H1 (cell line): ENCODE measurements around the gene PPP1R14C. TPM values are rescaled to one million over a fixed set of nuclear protein-coding genes. Genes with fewer than 3 reads are reported as not detected.

Source experiments
- CTCF ChIA-PET: fragments of 300-600 bp; sonication (Branson Sonifier 250); formaldehyde crosslinking; loops from one replicate; lab custom pipeline; 2021; ENCODE audit not compliant: partially characterized antibody; lab: Charles Lee
- POLR2A ChIA-PET: fragments of 300-600 bp; sonication (Branson Sonifier 250); formaldehyde crosslinking; loops from one replicate; lab custom pipeline; 2021; ENCODE audit warnings: inconsistent platforms; ENCODE audit not compliant: partially characterized antibody; lab: Charles Lee
- DNase-seq, 2 experiments: peaks; one replicate each; pipeline versions ENCODE4 v3.0.0 to v3.0.0-alpha.2; 2010 to 2022; ENCODE audit warnings: low spot score in 2 of 2, low read depth in 1 of 2, mixed read lengths in 1 of 2
- FAIRE-seq: peaks from 2 replicates; lab custom pipeline; 2011; peaks lifted over from hg19 to GRCh38; lab: Jason Lieb, UNC
- H2AFZ ChIP-seq: 2 replicates; pipeline ENCODE4 v1.8.1; 2012; ENCODE audit warnings: low read length, inconsistent platforms
- H2AK5ac ChIP-seq: 2 replicates; pipeline ENCODE4 v1.6.1; 2013; ENCODE audit warnings: low read depth, low read length
- H2BK120ac ChIP-seq: replicated peaks from 2 replicates; pipeline ENCODE3; 2013; ENCODE audit warnings: low read depth, low read length, inconsistent platforms
- H2BK12ac ChIP-seq: 2 replicates; pipeline ENCODE4 v1.6.1; 2013; ENCODE audit warnings: low read depth, low read length
- H2BK15ac ChIP-seq: 2 replicates; pipeline ENCODE4 v1.6.1; 2013; ENCODE audit warnings: low read length
- H2BK20ac ChIP-seq: 2 replicates; pipeline ENCODE4 v1.6.1; 2013; ENCODE audit warnings: low read length
- H2BK5ac ChIP-seq: 2 replicates; pipeline ENCODE4 v1.6.1; 2013; ENCODE audit warnings: low read depth, low read length
- H3K14ac ChIP-seq: 2 replicates; pipeline ENCODE4 v1.6.1; 2013; ENCODE audit warnings: inconsistent platforms; ENCODE audit not compliant: insufficient read length
- H3K18ac ChIP-seq: 2 replicates; pipeline ENCODE4 v1.6.1; 2013; ENCODE audit warnings: low read length; ENCODE audit errors: extremely low read depth
- H3K23ac ChIP-seq: 2 replicates; pipeline ENCODE4 v1.6.1; 2013; ENCODE audit warnings: inconsistent platforms; ENCODE audit not compliant: insufficient read length
- H3K23me2 ChIP-seq: 2 replicates; pipeline ENCODE4 v1.6.1; 2013; ENCODE audit warnings: low read depth, low read length
- H3K27ac ChIP-seq: 2 replicates; pipeline ENCODE4 v1.6.1; 2011; ENCODE audit warnings: low read depth, low read length, inconsistent platforms
- H3K27me3 ChIP-seq, 4 experiments: replicated peaks in 1 of 4; 1 replicate in 1 of 4; 2 replicates in 3 of 4; pipeline versions ENCODE4 v1.6.1 to v1.8.1; 2011 to 2013; ENCODE audit warnings: low read length in 3 of 4, mild to moderate bottlenecking in 3 of 4, inconsistent platforms in 2 of 4, mixed read lengths in 2 of 4, moderate library complexity in 1 of 4; ENCODE audit not compliant: control insufficient read depth in 3 of 4, insufficient read depth in 3 of 4; ENCODE audit errors: extremely low read depth in 1 of 4
- H3K36me3 ChIP-seq, 4 experiments: 2 replicates each; pipeline versions ENCODE4 v1.6.1 to v1.8.1; 2011 to 2013; ENCODE audit warnings: mild to moderate bottlenecking in 4 of 4, low read length in 3 of 4, moderate library complexity in 2 of 4, control low read depth in 1 of 4, inconsistent platforms in 1 of 4; ENCODE audit not compliant: insufficient read depth in 4 of 4, control insufficient read depth in 2 of 4
- H3K4ac ChIP-seq: replicated peaks from 2 replicates; pipeline ENCODE3; 2013; ENCODE audit warnings: low read length, low read depth, mixed read lengths, inconsistent platforms; ENCODE audit not compliant: insufficient read length
- H3K4me1 ChIP-seq, 4 experiments: replicated peaks in 1 of 4; 1 replicate in 1 of 4; 2 replicates in 3 of 4; pipeline versions ENCODE4 v1.6.1 to v1.8.1; 2011 to 2013; ENCODE audit warnings: low read length in 3 of 4, inconsistent platforms in 2 of 4, mixed read lengths in 1 of 4; ENCODE audit not compliant: insufficient read depth in 4 of 4, control insufficient read depth in 3 of 4
- H3K4me2 ChIP-seq, 2 experiments: 2 replicates each; pipeline versions ENCODE4 v1.6.1 to v1.8.1; 2011 to 2013; ENCODE audit warnings: low read depth in 2 of 2, low read length in 2 of 2, control low read depth in 1 of 2, inconsistent platforms in 1 of 2, mild to moderate bottlenecking in 1 of 2; ENCODE audit not compliant: insufficient read depth in 1 of 2
- H3K4me3 ChIP-seq, 4 experiments: fragments of 200-600, 300-600 bp in 1 of 4; sonication (generic), shearing (Covaris generic), sonication (Bioruptor Twin) in 1 of 4; 2 replicates each; pipeline versions ENCODE4 v1.5.1 to v1.8.1; 2011 to 2016; ENCODE audit warnings: low read length in 4 of 4, low read depth in 3 of 4, control low read depth in 2 of 4, inconsistent platforms in 2 of 4, mild to moderate bottlenecking in 2 of 4, mixed read lengths in 1 of 4, moderate library complexity in 1 of 4; ENCODE audit not compliant: insufficient read depth in 2 of 4; ENCODE audit errors: extremely low read depth in 1 of 4
- H3K56ac ChIP-seq: replicated peaks from 2 replicates; pipeline ENCODE3; 2013; ENCODE audit warnings: low read depth, mild to moderate bottlenecking, mixed read lengths, low read length, inconsistent platforms; ENCODE audit not compliant: insufficient read length
- H3K79me1 ChIP-seq: 2 replicates; pipeline ENCODE4 v1.6.1; 2013; ENCODE audit warnings: low read depth, low read length, control low read depth
- H3K79me2 ChIP-seq, 2 experiments: 2 replicates each; pipeline versions ENCODE4 v1.6.1 to v1.8.1; 2012 to 2013; ENCODE audit warnings: low read length in 2 of 2, mild to moderate bottlenecking in 2 of 2, inconsistent platforms in 1 of 2; ENCODE audit not compliant: insufficient read depth in 2 of 2, control insufficient read depth in 1 of 2
- H3K9ac ChIP-seq, 4 experiments: replicated peaks in 1 of 4; 1 replicate in 1 of 4; 2 replicates in 3 of 4; pipeline versions ENCODE4 v1.6.1 to v1.8.1; 2011 to 2013; ENCODE audit warnings: low read depth in 3 of 4, low read length in 3 of 4, control low read depth in 2 of 4, mild to moderate bottlenecking in 2 of 4, moderate library complexity in 2 of 4, inconsistent platforms in 1 of 4; ENCODE audit errors: extremely low read depth in 1 of 4
- H3K9me3 ChIP-seq, 2 experiments: 2 replicates each; pipeline versions ENCODE4 v1.6.1 to v1.8.1; 2012 to 2013; ENCODE audit warnings: mild to moderate bottlenecking in 2 of 2, moderate library complexity in 2 of 2, control low read depth in 1 of 2, inconsistent platforms in 1 of 2, low read depth in 1 of 2, low read length in 1 of 2, mixed read lengths in 1 of 2; ENCODE audit not compliant: insufficient read depth in 2 of 2
- H4K20me1 ChIP-seq, 2 experiments: replicated peaks in 1 of 2; 2 replicates each; pipeline versions ENCODE3 to v1.8.1; 2011 to 2013; ENCODE audit warnings: inconsistent platforms in 2 of 2, low read length in 2 of 2, mild to moderate bottlenecking in 1 of 2; ENCODE audit not compliant: insufficient read depth in 2 of 2, control insufficient read depth in 1 of 2
- H4K5ac ChIP-seq: 2 replicates; pipeline ENCODE4 v1.6.1; 2013; ENCODE audit warnings: low read length, low read depth, mixed read lengths, inconsistent platforms; ENCODE audit not compliant: insufficient read length
- H4K8ac ChIP-seq: 2 replicates; pipeline ENCODE4 v1.8.0; 2013; ENCODE audit warnings: mild to moderate bottlenecking, moderate library complexity, low read length, inconsistent platforms; ENCODE audit not compliant: insufficient read depth; ENCODE audit errors: extremely low read depth
- H4K91ac ChIP-seq: replicated peaks from 2 replicates; pipeline ENCODE3; 2013; ENCODE audit warnings: low read length, mixed read lengths, inconsistent platforms; ENCODE audit not compliant: insufficient read length
- POLR2A ChIP-seq, 2 experiments: IDR thresholded peaks; 1 replicate in 1 of 2; 2 replicates in 1 of 2; pipeline ENCODE4 v1.6.1; 2011; ENCODE audit warnings: low read depth in 2 of 2, low read length in 2 of 2, mild to moderate bottlenecking in 2 of 2; ENCODE audit errors: control extremely low read depth in 1 of 2
- TEAD4 ChIP-seq: IDR thresholded peaks from 2 replicates; pipeline ENCODE4 v1.6.1; 2012; ENCODE audit warnings: low read depth, low read length, inconsistent platforms, mixed read lengths
- WGBS, 2 experiments: shearing (Covaris generic) in 1 of 2; methylation state at CpG; one replicate each; pipeline versions ENCODE4 v1.1.6 to v1.1.7; 2013 to 2015; ENCODE audit warnings: low lambda C conversion rate in 2 of 2, mixed read lengths in 2 of 2, inconsistent platforms in 1 of 2, low coverage in 1 of 2, missing lambda C conversion rate in 1 of 2; ENCODE audit not compliant: insufficient replicate concordance in 2 of 2, insufficient coverage in 1 of 2, insufficient read length in 1 of 2; ENCODE audit errors: extremely low coverage in 1 of 2, missing lambda C conversion rate in 1 of 2; 5-methylcytosine and 5-hydroxymethylcytosine counted together
- polyA plus RNA-seq, 7 experiments: library from polyadenylated mRNA; depleted of rRNA in 3 of 7; stranded (reverse) in 5 of 7; unstranded in 2 of 7; fragments of >200 nt in 5 of 7; fragments of 200-250 nt in 2 of 7; gene quantifications; 1 replicate in 5 of 7; 2 replicates in 1 of 7; 4 replicates in 1 of 7; pipeline versions ENCODE4 v1.2.1 to v1.2.3, GENCODE V29; 2011 to 2013; ENCODE audit warnings: missing spikeins in 2 of 7, mixed read lengths in 2 of 7
- total RNA-seq: library from RNA; stranded (reverse); fragmentation: NEBNext Ultra II Directional; extraction: Animal tissue kit (Norgen Biotek cat#: 25700); gene quantifications from 2 replicates; pipeline ENCODE4 v1.2.1, GENCODE V29; 2021
- TF ChIP-seq, protein P1 (sequence below): IDR thresholded peaks from 2 replicates; pipeline ENCODE4 v1.6.1; 2011; ENCODE audit warnings: low read length, improper control_type of control experiment

The PPP1R14C gene
- total and polyA plus RNA-seq, 2 of the 8 experiments (the other 6 are each of a cell fraction or from before 2014, with no cell fraction given), result 0.30 to 0.61 TPM

DNA sequence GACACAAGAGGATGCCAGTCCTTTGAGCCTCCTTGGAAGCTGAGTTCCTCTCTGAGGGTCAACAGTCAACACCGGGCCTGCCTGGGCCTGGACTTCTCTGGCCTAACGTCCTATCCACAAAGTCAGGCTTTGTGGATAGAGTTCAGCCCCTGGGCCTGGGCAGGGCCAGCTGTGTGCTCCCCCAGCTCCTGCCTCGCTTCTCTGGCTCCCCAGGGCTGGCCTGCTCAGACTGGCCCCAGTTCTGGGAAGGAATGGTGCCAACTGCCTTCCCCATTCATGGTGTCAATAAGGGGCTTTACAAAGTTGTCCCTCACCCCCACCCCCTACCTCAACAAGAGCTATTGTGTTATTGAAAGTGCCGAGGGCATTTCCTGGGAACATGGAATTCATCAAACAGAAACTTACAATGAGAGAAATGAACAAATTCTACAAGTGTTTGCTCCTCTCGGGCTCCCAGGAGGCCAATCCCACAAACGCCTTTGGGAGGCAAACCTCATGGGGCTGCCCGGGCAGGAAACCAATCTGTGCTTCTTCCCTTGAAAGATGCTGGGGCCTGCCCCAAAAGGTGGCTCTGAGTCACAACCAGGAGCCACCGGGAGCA, 26.5 kb upstream of the PPP1R14C start:
- FAIRE-seq, result no peak
- TF ChIP-seq, protein P1, sequence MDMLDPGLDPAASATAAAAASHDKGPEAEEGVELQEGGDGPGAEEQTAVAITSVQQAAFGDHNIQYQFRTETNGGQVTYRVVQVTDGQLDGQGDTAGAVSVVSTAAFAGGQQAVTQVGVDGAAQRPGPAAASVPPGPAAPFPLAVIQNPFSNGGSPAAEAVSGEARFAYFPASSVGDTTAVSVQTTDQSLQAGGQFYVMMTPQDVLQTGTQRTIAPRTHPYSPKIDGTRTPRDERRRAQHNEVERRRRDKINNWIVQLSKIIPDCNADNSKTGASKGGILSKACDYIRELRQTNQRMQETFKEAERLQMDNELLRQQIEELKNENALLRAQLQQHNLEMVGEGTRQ, result no peak
- TF ChIP-seq TEAD4 (no peak), POLR2A (IDR thresholded peaks at IDR 0.05; ENCODE audit: control extremely low read depth in 1 of 2, low read depth in 2 of 2, low read length in 2 of 2) (no peak)

More for the DNA sequence above, 26.5 kb upstream of the PPP1R14C start:
- Histone ChIP-seq H4K8ac (no peak overlapping the region), H2BK120ac (no peak overlapping the region), H3K56ac (no peak overlapping the region), H2BK20ac (no peak overlapping the region), H4K91ac (no peak overlapping the region), H2BK12ac (no peak overlapping the region), H3K4me2 (no peak overlapping the region), H4K5ac (no peak overlapping the region), H3K23ac (no peak overlapping the region), H3K23me2 (no peaks in the 10 kb centered on the region), H2BK15ac (no peak overlapping the region), H3K9me3 (peaks cover 0 to 4% of the 10 kb centered on the region in 2 experiments; a peak in 1 of 4 replicates), H3K4ac (no peak overlapping the region), H3K79me2 (no peaks in the 10 kb centered on the region), H3K27ac (no peak overlapping the region), H2AK5ac (no peak overlapping the region), H3K4me1 (no peaks in the 10 kb centered on the region), H3K18ac (no peak overlapping the region), H3K79me1 (no peaks in the 10 kb centered on the region), H3K36me3 (no peaks in the 10 kb centered on the region), H3K4me3 (no peak overlapping the region), H3K9ac (no peak overlapping the region), H3K14ac (no peak overlapping the region), H4K20me1 (no peaks in the 10 kb centered on the region), H3K27me3 (no peaks in the 10 kb centered on the region), H2BK5ac (no peak overlapping the region), H2AFZ (no peak overlapping the region)
- POLR2A ChIA-PET, result no interaction called here
- no peak for DNase-seq
- 89% methylated on average over 8 of the region's 8 CpGs; no CpG with 5 or more reads in 1 of the 2 experiments for WGBS, 2 experiments
- CTCF ChIA-PET, result interaction anchor here (1.0 kb wide), 1 partner anchor 10 kb away, joined by 4 read pairs; no protein-coding TSS in a partner anchor
